ENCODE results near the gene SHB. TPM values are rescaled to one million over a fixed set of nuclear protein-coding genes. Genes with fewer than 3 reads are reported as not detected.

Gene SHB
- total and polyA plus RNA-seq, 2 of the 8 experiments (the other 6 are each of a cell fraction or from before 2014, with no cell fraction given): 4.1 to 12.6 TPM

DNA sequence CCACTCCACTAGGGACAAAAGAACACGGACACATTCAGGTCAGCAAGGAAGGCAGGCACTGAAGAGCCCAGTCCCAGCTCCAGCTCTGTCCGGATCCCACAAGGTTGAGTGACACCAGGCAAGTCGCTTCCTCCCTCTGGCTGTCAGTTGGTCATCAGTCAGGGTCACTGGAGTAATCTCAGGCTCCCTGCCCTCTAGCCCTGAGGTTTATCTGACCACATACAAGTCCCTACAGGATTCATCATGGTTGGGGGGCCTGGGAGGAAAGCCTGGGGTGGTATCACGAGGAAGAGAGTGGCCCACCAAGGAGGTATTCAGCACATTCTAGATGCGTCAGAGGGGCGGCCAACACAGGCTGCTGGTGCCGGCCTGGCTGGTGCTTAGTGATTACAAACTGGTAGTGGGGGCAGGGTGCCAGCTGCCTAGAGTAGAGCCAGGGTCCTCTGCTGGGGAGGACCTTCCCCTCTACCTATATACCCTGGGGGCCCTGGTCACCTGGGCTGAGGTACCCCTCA is 81.5 kb downstream of the SHB start:
- no peak overlapping the region for H2BK12ac ChIP-seq (ENCODE audit: low read depth, low read length)
- peaks cover 0 to 7% (median 0%) of the 10 kb centered on the region in 4 experiments; a peak in 2 of 7 replicates for H3K4me1 ChIP-seq (replicated peaks in 1 of 4; ENCODE audit: control insufficient read depth in 3 of 4, insufficient read depth in 4 of 4, low read length in 3 of 4)
- no peak overlapping the region for H2AK5ac ChIP-seq (ENCODE audit: low read depth, low read length)
- no peak overlapping the region for H3K56ac ChIP-seq (replicated peaks; ENCODE audit: insufficient read length, low read depth, low read length)
- H3K27ac ChIP-seq (ENCODE audit: low read depth, low read length): no peak overlapping the region
- no peak overlapping the region for H3K4me2 ChIP-seq (ENCODE audit: insufficient read depth in 1 of 2, low read depth in 2 of 2, low read length in 2 of 2)
- DNase-seq (ENCODE audit: low read depth in 1 of 2, low spot score in 2 of 2): no peak
- no peaks in the 10 kb centered on the region for H3K27me3 ChIP-seq (replicated peaks in 1 of 4; ENCODE audit: control insufficient read depth in 3 of 4, extremely low read depth in 1 of 4, insufficient read depth in 3 of 4, low read length in 3 of 4)
- H2BK15ac ChIP-seq (ENCODE audit: low read length): no peak overlapping the region
- no peaks in the 10 kb centered on the region for H3K23me2 ChIP-seq (ENCODE audit: low read depth, low read length)
- no peak overlapping the region for H4K5ac ChIP-seq (ENCODE audit: insufficient read length, low read depth, low read length)
- H3K9me3 ChIP-seq (ENCODE audit: insufficient read depth in 2 of 2, low read depth in 1 of 2, low read length in 1 of 2): no peaks in the 10 kb centered on the region
- H4K8ac ChIP-seq (ENCODE audit: extremely low read depth, insufficient read depth, low read length): no peak overlapping the region
- no peak overlapping the region for H3K23ac ChIP-seq (ENCODE audit: insufficient read length)
- no peak overlapping the region for H4K91ac ChIP-seq (replicated peaks; ENCODE audit: insufficient read length, low read length)
- no peak overlapping the region for H2BK5ac ChIP-seq (ENCODE audit: low read depth, low read length)
- H3K18ac ChIP-seq (ENCODE audit: extremely low read depth, low read length): no peak overlapping the region
- no peak overlapping the region for H3K4me3 ChIP-seq (ENCODE audit: extremely low read depth in 1 of 4, insufficient read depth in 2 of 4, low read depth in 3 of 4, low read length in 4 of 4)
- H2BK120ac ChIP-seq (replicated peaks; ENCODE audit: low read depth, low read length): no peak overlapping the region
- no peaks in the 10 kb centered on the region; a peak in 1 of 4 replicates for H3K79me2 ChIP-seq (ENCODE audit: control insufficient read depth in 1 of 2, insufficient read depth in 2 of 2, low read length in 2 of 2)
- POLR2A ChIA-PET (ENCODE audit: partially characterized antibody): interaction anchor here (1.6 kb wide), 1 partner anchor 10 kb away, joined by 4 read pairs; no protein-coding TSS in a partner anchor
- CTCF ChIA-PET (ENCODE audit: partially characterized antibody): interaction anchor here (1.2 to 3.8 kb wide), 5 partner anchors 10 to 74 kb away, joined by 4 to 11 read pairs (median 5); no protein-coding TSS in a partner anchor
- no peak overlapping the region for H2AFZ ChIP-seq (ENCODE audit: low read length)
- H3K14ac ChIP-seq (ENCODE audit: insufficient read length): no peak overlapping the region
- 96% methylated on average over 7 of the region's 7 CpGs; no CpG with 5 or more reads in 1 of the 2 experiments for WGBS, 2 experiments (ENCODE audit: extremely low coverage in 1 of 2, insufficient coverage in 1 of 2, insufficient read length in 1 of 2, insufficient replicate concordance in 2 of 2, low coverage in 1 of 2, low lambda C conversion rate in 2 of 2, missing lambda C conversion rate in 1 of 2)
- H4K20me1 ChIP-seq (replicated peaks in 1 of 2; ENCODE audit: control insufficient read depth in 1 of 2, insufficient read depth in 2 of 2, low read length in 2 of 2): peaks cover 0 to 2% of the 10 kb centered on the region in 2 experiments
- no peak overlapping the region for H3K4ac ChIP-seq (replicated peaks; ENCODE audit: insufficient read length, low read depth, low read length)
- peaks cover 4% of the 10 kb centered on the region for H3K79me1 ChIP-seq (ENCODE audit: low read depth, low read length)
- no peaks in the 10 kb centered on the region for H3K36me3 ChIP-seq (ENCODE audit: control insufficient read depth in 2 of 4, insufficient read depth in 4 of 4, low read length in 3 of 4)
- H2BK20ac ChIP-seq (ENCODE audit: low read length): no peak overlapping the region
- no peak overlapping the region for H3K9ac ChIP-seq (replicated peaks in 1 of 4; ENCODE audit: extremely low read depth in 1 of 4, low read depth in 3 of 4, low read length in 3 of 4)
- no peak for FAIRE-seq
- TF ChIP-seq SP2 (IDR thresholded peaks at IDR 0.05; ENCODE audit: low read length): no peak
- no peak for TF ChIP-seq EGR1 (IDR thresholded peaks at IDR 0.05; ENCODE audit: borderline replicate concordance, low read depth, low read length)
- TF ChIP-seq SIRT6 (IDR thresholded peaks at IDR 0.05; ENCODE audit: low read length): no peak
- TF ChIP-seq, protein P1, sequence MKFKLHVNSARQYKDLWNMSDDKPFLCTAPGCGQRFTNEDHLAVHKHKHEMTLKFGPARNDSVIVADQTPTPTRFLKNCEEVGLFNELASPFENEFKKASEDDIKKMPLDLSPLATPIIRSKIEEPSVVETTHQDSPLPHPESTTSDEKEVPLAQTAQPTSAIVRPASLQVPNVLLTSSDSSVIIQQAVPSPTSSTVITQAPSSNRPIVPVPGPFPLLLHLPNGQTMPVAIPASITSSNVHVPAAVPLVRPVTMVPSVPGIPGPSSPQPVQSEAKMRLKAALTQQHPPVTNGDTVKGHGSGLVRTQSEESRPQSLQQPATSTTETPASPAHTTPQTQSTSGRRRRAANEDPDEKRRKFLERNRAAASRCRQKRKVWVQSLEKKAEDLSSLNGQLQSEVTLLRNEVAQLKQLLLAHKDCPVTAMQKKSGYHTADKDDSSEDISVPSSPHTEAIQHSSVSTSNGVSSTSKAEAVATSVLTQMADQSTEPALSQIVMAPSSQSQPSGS (IDR thresholded peaks at IDR 0.05; ENCODE audit: low read length): no peak
- TF ChIP-seq CTBP2 (IDR thresholded peaks at IDR 0.05; ENCODE audit: borderline replicate concordance, insufficient read depth, insufficient read length, low read length): no peak
- TF ChIP-seq NANOG (IDR thresholded peaks at IDR 0.05; ENCODE audit: insufficient read depth, low read depth, low read length, poor library complexity, severe bottlenecking): no peak
- no peak for TF ChIP-seq TAF1 (IDR thresholded peaks at IDR 0.05; ENCODE audit: low read depth, low read length)
- TF ChIP-seq RBBP5 (IDR thresholded peaks at IDR 0.05; ENCODE audit: borderline replicate concordance, low read depth, low read length): no peak
- no peak for TF ChIP-seq SUZ12 (IDR thresholded peaks at IDR 0.05; ENCODE audit: low read length)
- no peak for TF ChIP-seq JUN (IDR thresholded peaks at IDR 0.05; ENCODE audit: low read depth, low read length)
- no peak for TF ChIP-seq GTF2F1 (IDR thresholded peaks at IDR 0.05; ENCODE audit: borderline replicate concordance, low read depth, low read length)
- no peak for TF ChIP-seq BRCA1 (IDR thresholded peaks at IDR 0.05; ENCODE audit: low read depth, low read length)
